ENCODE measurements around the gene ANKMY1. TPM values are rescaled to one million over a fixed set of nuclear protein-coding genes. Genes with fewer than 3 reads are reported as not detected.

ANKMY1 gene
- total RNA-seq, 1 experiment from 2014 or later, result 4.0 TPM

GRCh38 chr2:240460781-240461431 is 96.9 kb downstream of the ANKMY1 start:
- no peak for DNase-seq (ENCODE audit: low read depth)

- no peak for DNase-seq (ENCODE audit: low read depth)
These were observed 97.5 kb downstream of the ANKMY1 start for GRCh38 chr2:240460253-240460711.

- DNase-seq (ENCODE audit: low read depth), result no peak
These were observed 98.2 kb downstream of the ANKMY1 start for GRCh38 chr2:240459401-240460252.

- no peak for DNase-seq (ENCODE audit: low read depth)
These were observed 98.8 kb downstream of the ANKMY1 start for GRCh38 chr2:240458900-240459391.

- DNase-seq (ENCODE audit: low read depth), result no peak
These were observed 99.5 kb downstream of the ANKMY1 start for GRCh38 chr2:240458044-240458899.

- no peak for DNase-seq (ENCODE audit: low read depth)
These were observed 100.4 kb downstream of the ANKMY1 start for GRCh38 chr2:240457223-240458043.

- no peak for DNase-seq (ENCODE audit: low read depth)
These were observed 101.2 kb downstream of the ANKMY1 start for GRCh38 chr2:240456447-240457222.

GRCh38 chr2:240455647-240456446 is 101.9 kb downstream of the ANKMY1 start:
- DNase-seq (ENCODE audit: low read depth), result no peak

- DNase-seq (ENCODE audit: low read depth), result no peak
These were observed 102.5 kb downstream of the ANKMY1 start for GRCh38 chr2:240455272-240455646.

GRCh38 chr2:240454106-240454901 is 103.5 kb downstream of the ANKMY1 start:
- DNase-seq (ENCODE audit: low read depth), result no peak

- no peak for DNase-seq (ENCODE audit: low read depth)
These were observed 104.2 kb downstream of the ANKMY1 start for GRCh38 chr2:240453461-240454105.

GRCh38 chr2:240452462-240453256 is 105.1 kb downstream of the ANKMY1 start:
- DNase-seq (ENCODE audit: low read depth), result peak; percentile 60

- DNase-seq (ENCODE audit: low read depth), result no peak
These were observed 105.9 kb downstream of the ANKMY1 start for GRCh38 chr2:240451791-240452461.

- no peak for DNase-seq (ENCODE audit: low read depth)
These were observed 106.6 kb downstream of the ANKMY1 start for GRCh38 chr2:240451108-240451611.

- no peak for DNase-seq (ENCODE audit: low read depth)
These were observed 107.2 kb downstream of the ANKMY1 start for GRCh38 chr2:240450532-240451107.
